Activated naive CD8-positive, alpha-beta T cell treated with anti-CD3 and anti-CD28 coated beads, Interleukin-2, amount 10 ng/mL, durations not matched to agents 7 days and 5 days (primary cell): ENCODE data around the gene ZNF860. TPM values are rescaled to one million over a fixed set of nuclear protein-coding genes. Genes with fewer than 3 reads are reported as not detected.

Experiments
- ATAC-seq: fragments of 150-1000 bp; cut with Tn5 transposase; one replicate; pipeline ENCODE4 v1.10.0; 2021; ENCODE audit warnings: low read depth, moderate library complexity
- POLR2A ChIA-PET: fragments of 350-600 bp; sonication (Branson Sonifier 250); formaldehyde crosslinking; loops from one replicate; lab custom pipeline; 2021; ENCODE audit warnings: antibody characterized with exemption; lab: Charles Lee
- DNase-seq: peaks from one replicate; pipeline ENCODE4 v3.0.0; 2021
- H3K27ac Mint-ChIP-seq: one replicate; pipeline ENCODE4 v1.8.0; 2022; ENCODE audit warnings: mild to moderate bottlenecking, mixed read lengths
- H3K27me3 Mint-ChIP-seq: one replicate; pipeline ENCODE4 v1.8.0; 2022; ENCODE audit warnings: mild to moderate bottlenecking, moderate library complexity, mixed read lengths
- H3K36me3 Mint-ChIP-seq: one replicate; pipeline ENCODE4 v1.8.0; 2021; ENCODE audit warnings: mild to moderate bottlenecking, mixed read lengths
- H3K4me1 Mint-ChIP-seq: one replicate; pipeline ENCODE4 v1.8.0; 2021; ENCODE audit warnings: mixed read lengths
- H3K4me3 Mint-ChIP-seq: one replicate; pipeline ENCODE4 v1.8.0; 2022; ENCODE audit warnings: mild to moderate bottlenecking, moderate library complexity, mixed read lengths
- H3K9me3 Mint-ChIP-seq: one replicate; pipeline ENCODE4 v1.8.0; 2021; ENCODE audit warnings: mixed read lengths
- total RNA-seq, 2 experiments: library from RNA; stranded (reverse); gene quantifications; one replicate each; pipeline ENCODE4 v1.2.3, GENCODE V29; 2021

The ZNF860 gene
- not detected for total RNA-seq

- Mint-ChIP-seq H3K36me3 (peaks cover 2% of the 10 kb centered on the region), H3K9me3 (no peaks in the 10 kb centered on the region), H3K4me3 (peak within 1 kb of the TSS; percentile 84), H3K27ac (no peak within 1 kb of the TSS), H3K27me3 (peaks cover 40% of the 10 kb centered on the region), H3K4me1 (peaks cover 10% of the 10 kb centered on the region)
- DNase-seq (no peak), ATAC-seq (peak; percentile 53)
- POLR2A ChIA-PET: no interaction called here
Measured at GRCh38 chr3:31981206-31982181, at the start of gene ZNF860, which contains the start of gene OSBPL10. Gene ZNF860, plus strand, starts transcription at chr3:31981750. Its CDS starts 7,330 bp downstream, at chr3:31989080. Gene OSBPL10, minus strand, starts transcription at chr3:31981262. Its CDS starts 83 bp downstream, at chr3:31981179.

- no peak for DNase-seq
- no peak for ATAC-seq
- no peak overlapping the region for H3K4me3 Mint-ChIP-seq
- no peaks in the 10 kb centered on the region for H3K27me3 Mint-ChIP-seq
- no peak overlapping the region for H3K27ac Mint-ChIP-seq
- H3K9me3 Mint-ChIP-seq: no peaks in the 10 kb centered on the region
- peaks cover 4% of the 10 kb centered on the region for H3K4me1 Mint-ChIP-seq
- H3K36me3 Mint-ChIP-seq: no peaks in the 10 kb centered on the region
- POLR2A ChIA-PET: no interaction called here
Measured at GRCh38 chr3:31932990-31933389, 48.6 kb upstream of the ZNF860 start.

- POLR2A ChIA-PET: no interaction called here
- peaks cover 4% of the 10 kb centered on the region for H3K4me1 Mint-ChIP-seq
- no peak overlapping the region for H3K27ac Mint-ChIP-seq
- ATAC-seq (no peak), DNase-seq (no peak)
- H3K4me3 Mint-ChIP-seq: no peak overlapping the region
- no peaks in the 10 kb centered on the region for H3K27me3 Mint-ChIP-seq
- no peaks in the 10 kb centered on the region for H3K36me3 Mint-ChIP-seq
- no peaks in the 10 kb centered on the region for H3K9me3 Mint-ChIP-seq
Measured at GRCh38 chr3:31934018-31934417, 47.5 kb upstream of the ZNF860 start.

- Mint-ChIP-seq H3K27me3 (no peaks in the 10 kb centered on the region), H3K27ac (no peak overlapping the region), H3K9me3 (no peaks in the 10 kb centered on the region), H3K4me3 (no peak overlapping the region), H3K36me3 (no peaks in the 10 kb centered on the region), H3K4me1 (peaks cover 4% of the 10 kb centered on the region)
- ATAC-seq (no peak), DNase-seq (no peak)
- POLR2A ChIA-PET: no interaction called here
Measured at GRCh38 chr3:31934866-31935265, 46.7 kb upstream of the ZNF860 start.

GRCh38 chr3:31936420-31937060 lies 45.0 kb upstream of the ZNF860 start:
- no peaks in the 10 kb centered on the region for H3K36me3 Mint-ChIP-seq
- H3K27ac Mint-ChIP-seq: no peak overlapping the region
- no peak overlapping the region for H3K4me3 Mint-ChIP-seq
- H3K9me3 Mint-ChIP-seq: no peaks in the 10 kb centered on the region
- H3K4me1 Mint-ChIP-seq: no peaks in the 10 kb centered on the region
- POLR2A ChIA-PET: no interaction called here
- no peak for ATAC-seq
- no peaks in the 10 kb centered on the region for H3K27me3 Mint-ChIP-seq
- no peak for DNase-seq

- Mint-ChIP-seq H3K9me3 (no peaks in the 10 kb centered on the region), H3K27ac (no peak overlapping the region), H3K4me1 (no peaks in the 10 kb centered on the region), H3K4me3 (no peak overlapping the region), H3K36me3 (no peaks in the 10 kb centered on the region), H3K27me3 (no peaks in the 10 kb centered on the region)
- POLR2A ChIA-PET: no interaction called here
- ATAC-seq: no peak
- no peak for DNase-seq
Measured at GRCh38 chr3:31937225-31937624, 44.3 kb upstream of the ZNF860 start.

- no peak overlapping the region for H3K4me3 Mint-ChIP-seq
- H3K27ac Mint-ChIP-seq: no peak overlapping the region
- POLR2A ChIA-PET: interaction anchor here (0.7 kb wide), 1 partner anchor 534 kb away, joined by 4 read pairs; no protein-coding TSS in a partner anchor
- H3K4me1 Mint-ChIP-seq: no peaks in the 10 kb centered on the region
- H3K27me3 Mint-ChIP-seq: no peaks in the 10 kb centered on the region
- H3K9me3 Mint-ChIP-seq: no peaks in the 10 kb centered on the region
- no peaks in the 10 kb centered on the region for H3K36me3 Mint-ChIP-seq
- no peak for DNase-seq
- ATAC-seq: no peak
Measured at GRCh38 chr3:31942446-31942845, 39.1 kb upstream of the ZNF860 start.

- Mint-ChIP-seq H3K27ac (no peak overlapping the region), H3K4me3 (no peak overlapping the region), H3K36me3 (no peaks in the 10 kb centered on the region), H3K9me3 (no peaks in the 10 kb centered on the region), H3K27me3 (no peaks in the 10 kb centered on the region), H3K4me1 (no peaks in the 10 kb centered on the region)
- POLR2A ChIA-PET: interaction anchor here (0.6 kb wide), 1 partner anchor 1314 kb away, joined by 3 read pairs; no protein-coding TSS in a partner anchor
- ATAC-seq (no peak), DNase-seq (no peak)
Measured at GRCh38 chr3:31943041-31943440, 38.5 kb upstream of the ZNF860 start.

- no peak overlapping the region for H3K27ac Mint-ChIP-seq
- POLR2A ChIA-PET: no interaction called here
Measured at GRCh38 chr3:31945738-31946052, 35.9 kb upstream of the ZNF860 start.

GRCh38 chr3:31946484-31947081 lies 35.0 kb upstream of the ZNF860 start:
- Mint-ChIP-seq H3K9me3 (no peaks in the 10 kb centered on the region), H3K27ac (peak overlapping the region; percentile 4), H3K27me3 (peaks cover 6% of the 10 kb centered on the region), H3K36me3 (no peaks in the 10 kb centered on the region), H3K4me1 (no peaks in the 10 kb centered on the region), H3K4me3 (no peak overlapping the region)
- ATAC-seq: no peak
- POLR2A ChIA-PET: no interaction called here
- no peak for DNase-seq

More at GRCh38 chr3:31945738-31946052, 35.9 kb upstream of the ZNF860 start:
- no peak overlapping the region for H3K4me3 Mint-ChIP-seq
- DNase-seq (no peak), ATAC-seq (no peak)
- H3K4me1 Mint-ChIP-seq: no peaks in the 10 kb centered on the region
- H3K9me3 Mint-ChIP-seq: no peaks in the 10 kb centered on the region
- peaks cover 3% of the 10 kb centered on the region for H3K27me3 Mint-ChIP-seq
- no peaks in the 10 kb centered on the region for H3K36me3 Mint-ChIP-seq

- no peaks in the 10 kb centered on the region for H3K9me3 Mint-ChIP-seq
- H3K4me1 Mint-ChIP-seq: peaks cover under 1% of the 10 kb centered on the region
- no peak overlapping the region for H3K4me3 Mint-ChIP-seq
- ATAC-seq (no peak), DNase-seq (no peak)
- POLR2A ChIA-PET: no interaction called here
- H3K27me3 Mint-ChIP-seq: peaks cover 6% of the 10 kb centered on the region
- H3K27ac Mint-ChIP-seq: no peak overlapping the region
- no peaks in the 10 kb centered on the region for H3K36me3 Mint-ChIP-seq
Measured at GRCh38 chr3:31947162-31947561, 34.4 kb upstream of the ZNF860 start.

GRCh38 chr3:31947671-31948091 lies 33.9 kb upstream of the ZNF860 start:
- POLR2A ChIA-PET: no interaction called here
- Mint-ChIP-seq H3K27ac (no peak overlapping the region), H3K4me1 (peaks cover 3% of the 10 kb centered on the region), H3K36me3 (no peaks in the 10 kb centered on the region), H3K9me3 (no peaks in the 10 kb centered on the region), H3K27me3 (peaks cover 6% of the 10 kb centered on the region), H3K4me3 (no peak overlapping the region)
- no peak for DNase-seq
- ATAC-seq: no peak

GRCh38 chr3:31948280-31948679 lies 33.3 kb upstream of the ZNF860 start:
- Mint-ChIP-seq H3K36me3 (no peaks in the 10 kb centered on the region), H3K4me1 (peaks cover 3% of the 10 kb centered on the region), H3K9me3 (no peaks in the 10 kb centered on the region), H3K27ac (no peak overlapping the region), H3K4me3 (no peak overlapping the region), H3K27me3 (peaks cover 6% of the 10 kb centered on the region)
- DNase-seq (no peak), ATAC-seq (no peak)
- POLR2A ChIA-PET: no interaction called here
